KMS-11 (cell line): ENCODE data around the gene DMRTB1.

Experiments used
- H2AFZ ChIP-seq: fragments of 200-600 bp; sonication (generic); 2 replicates; pipeline ENCODE4 v1.6.1; 2016; ENCODE audit warnings: antibody characterized with exemption, mixed run types, low read depth
- H3K27ac ChIP-seq: fragments of 200-600 bp; sonication (generic); 2 replicates; pipeline ENCODE4 v1.6.1; 2016; ENCODE audit warnings: mild to moderate bottlenecking, mixed run types
- H3K27me3 ChIP-seq: fragments of 200-600 bp; sonication (generic); 2 replicates; pipeline ENCODE4 v1.6.1; 2017; ENCODE audit warnings: mild to moderate bottlenecking, low read depth, mixed run types, moderate library complexity; ENCODE audit not compliant: insufficient read depth
- H3K36me3 ChIP-seq: fragments of 200-600 bp; sonication (generic); 2 replicates; pipeline ENCODE4 v1.6.1; 2017; ENCODE audit warnings: mild to moderate bottlenecking, mixed run types; ENCODE audit not compliant: insufficient read depth
- H3K4me1 ChIP-seq: fragments of 200-600 bp; sonication (generic); 2 replicates; pipeline ENCODE4 v1.6.1; 2016; ENCODE audit warnings: mild to moderate bottlenecking, low read depth, mixed run types; ENCODE audit not compliant: poor library complexity, severe bottlenecking
- H3K4me2 ChIP-seq: fragments of 200-600 bp; sonication (generic); 2 replicates; pipeline ENCODE4 v1.7.0; 2016; ENCODE audit warnings: mild to moderate bottlenecking, mixed run types
- H3K4me3 ChIP-seq: fragments of 200-600 bp; sonication (generic); IDR thresholded peaks from 2 replicates; pipeline ENCODE4 v1.6.1; 2017; ENCODE audit warnings: low read depth, low read length, mixed read lengths; ENCODE audit not compliant: insufficient read depth
- H3K79me2 ChIP-seq: fragments of 200-600 bp; sonication (generic); 2 replicates; pipeline ENCODE4 v1.6.1; 2016; ENCODE audit warnings: low read depth, mixed run types; ENCODE audit not compliant: insufficient read depth
- H3K9ac ChIP-seq: fragments of 200-600 bp; sonication (generic); 2 replicates; pipeline ENCODE4 v1.6.1; 2016; ENCODE audit warnings: mild to moderate bottlenecking, mixed run types
- H4K20me1 ChIP-seq: fragments of 200-600 bp; sonication (generic); 2 replicates; pipeline ENCODE4 v1.6.1; 2016; ENCODE audit warnings: mild to moderate bottlenecking, mixed run types; ENCODE audit not compliant: insufficient read depth
- CTCF ChIP-seq: fragments of 200-600 bp; sonication (generic); conservative IDR thresholded peaks from 2 replicates; pipeline ENCODE4 v1.6.1; 2017; ENCODE audit warnings: low read depth, mild to moderate bottlenecking, antibody characterized with exemption, low read length, moderate library complexity, mixed read lengths

DMRTB1 gene

DNA sequence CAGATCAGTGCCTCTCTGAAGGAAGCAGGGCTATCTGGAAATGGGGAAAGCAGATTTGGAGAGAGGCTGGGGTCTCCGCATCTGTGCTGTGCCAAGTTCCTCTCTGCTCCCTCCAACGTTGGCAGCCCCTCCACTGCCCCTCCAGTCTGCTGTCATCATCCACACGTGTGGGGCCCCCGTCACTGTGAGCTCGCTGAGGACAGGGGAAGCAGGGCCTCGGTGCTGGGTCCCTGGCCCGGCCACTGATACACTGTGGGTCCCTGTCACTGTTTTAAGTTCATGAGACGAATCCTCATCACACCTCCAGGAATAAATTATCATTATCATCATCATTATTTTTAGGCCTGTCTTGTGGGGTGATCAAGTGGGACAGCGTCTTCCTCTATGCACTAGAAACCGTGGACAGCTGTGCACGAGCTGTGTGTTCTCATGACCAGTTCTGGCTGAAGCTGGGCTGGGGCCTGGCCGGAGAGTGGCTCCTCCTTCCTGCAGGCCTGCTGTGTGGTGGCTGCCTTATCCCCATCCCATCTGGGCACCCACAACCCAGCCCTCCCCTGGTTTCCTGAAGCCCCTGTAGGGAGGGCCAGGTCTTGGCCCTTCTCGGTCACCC, 52.2 kb downstream of the DMRTB1 start:
- Histone ChIP-seq H3K27me3 (no peaks in the 10 kb centered on the region), H3K27ac (no peak overlapping the region)
- no peak for TF ChIP-seq CTCF

DNA sequence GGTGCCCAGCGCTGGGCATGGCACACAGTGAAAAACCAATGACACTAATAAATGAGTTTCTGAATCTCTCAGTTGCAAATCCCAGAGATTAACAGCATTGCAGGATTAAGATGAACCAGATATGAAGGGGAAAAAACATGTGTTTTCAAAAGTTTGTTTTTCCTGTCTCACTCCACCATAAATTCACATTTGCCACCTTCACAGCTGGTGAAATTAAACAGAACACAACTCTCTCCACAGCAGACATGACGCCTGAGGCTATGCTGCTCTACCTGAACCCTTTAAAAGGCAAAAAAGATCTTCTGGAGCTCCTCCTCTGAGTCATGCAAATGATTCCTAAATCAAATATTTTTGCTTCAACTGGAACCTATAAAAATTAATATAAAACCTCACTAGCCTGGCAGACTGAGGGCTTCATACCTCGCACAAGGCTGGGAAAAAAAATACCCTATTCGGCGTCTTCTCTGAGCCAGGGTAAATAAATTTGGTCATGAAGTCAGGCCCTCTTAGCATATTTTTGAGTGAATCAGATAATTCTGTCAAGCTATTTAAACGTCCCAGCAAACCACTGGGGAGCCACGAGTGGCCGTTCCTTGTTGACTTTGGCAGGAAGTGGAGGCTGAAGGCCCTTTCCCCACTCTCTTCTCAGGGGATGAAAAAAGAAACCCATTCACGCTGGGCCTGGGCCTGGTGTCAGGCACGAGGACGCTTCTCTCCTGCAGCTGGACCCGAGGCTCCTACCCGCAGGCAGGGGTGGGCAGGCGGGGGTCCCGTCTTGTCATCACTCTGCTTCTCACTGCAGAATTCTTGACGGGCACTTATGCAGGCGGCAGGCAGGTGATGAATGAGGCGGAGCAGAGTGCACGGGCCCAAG, 53.0 kb downstream of the DMRTB1 start:
- H3K4me1 ChIP-seq, result no peaks in the 10 kb centered on the region
- H3K36me3 ChIP-seq, result no peaks in the 10 kb centered on the region
- no peak overlapping the region for H2AFZ ChIP-seq
- no peaks in the 10 kb centered on the region for H3K79me2 ChIP-seq
- no peak overlapping the region for H3K27ac ChIP-seq
- TF ChIP-seq CTCF, result no peak
- no peaks in the 10 kb centered on the region for H3K27me3 ChIP-seq
- H3K4me3 ChIP-seq, result no peak overlapping the region
- no peak overlapping the region for H3K4me2 ChIP-seq
- H3K9ac ChIP-seq, result no peak overlapping the region
- H4K20me1 ChIP-seq, result no peaks in the 10 kb centered on the region

More for the DNA sequence above, 52.2 kb downstream of the DMRTB1 start:
- Histone ChIP-seq H3K4me2 (no peak overlapping the region), H4K20me1 (no peaks in the 10 kb centered on the region), H3K36me3 (no peaks in the 10 kb centered on the region), H3K9ac (no peak overlapping the region), H2AFZ (no peak overlapping the region), H3K79me2 (no peaks in the 10 kb centered on the region), H3K4me3 (no peak overlapping the region), H3K4me1 (no peaks in the 10 kb centered on the region)

DNA sequence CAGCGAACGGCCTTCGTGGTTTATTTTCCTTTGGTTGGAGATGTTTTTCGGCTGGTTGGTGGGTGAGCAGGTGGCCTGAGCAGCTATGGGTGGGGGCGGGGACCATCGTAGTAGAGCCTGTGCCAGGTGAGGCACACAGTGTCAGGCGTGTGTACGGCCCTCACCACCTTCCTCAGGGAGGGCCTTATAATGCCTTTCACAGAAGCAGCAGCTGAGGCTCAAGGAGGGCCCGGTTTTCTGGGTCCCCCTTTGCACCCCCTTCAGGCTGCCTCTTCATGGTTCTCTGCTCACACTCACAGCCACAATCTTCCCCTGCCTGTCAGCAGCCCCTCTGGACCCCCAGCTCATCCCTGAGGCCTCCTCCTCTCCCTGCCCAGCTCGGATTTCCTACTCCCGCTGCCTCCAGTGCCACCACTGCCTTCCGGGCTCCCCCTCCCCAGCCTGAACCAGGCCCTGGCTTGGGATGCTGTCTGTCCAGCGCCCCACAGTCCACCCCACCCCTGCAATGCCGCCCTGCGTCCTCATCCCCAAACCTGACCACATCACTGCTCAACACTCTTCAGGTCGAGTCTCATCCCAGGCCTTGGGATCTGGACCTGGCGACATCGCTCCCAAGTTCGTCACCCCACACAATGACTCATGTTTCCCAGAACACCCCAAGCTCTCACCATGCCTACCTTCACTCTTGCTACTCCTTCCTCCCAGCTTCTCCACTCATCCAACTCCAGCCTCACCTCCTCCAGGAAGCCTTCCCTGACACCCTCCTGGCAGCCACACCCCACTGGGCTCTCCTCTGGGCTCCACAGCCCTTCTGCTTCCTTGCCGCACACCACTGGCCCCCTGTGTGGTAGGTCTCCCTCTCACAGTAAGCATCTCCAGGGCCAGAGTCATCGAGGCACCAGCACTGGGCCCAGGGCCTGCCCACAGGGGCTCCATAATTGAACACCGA, 53.9 kb downstream of the DMRTB1 start:
- H3K27ac ChIP-seq, result no peak overlapping the region
- no peaks in the 10 kb centered on the region for H3K36me3 ChIP-seq
- no peaks in the 10 kb centered on the region for H3K27me3 ChIP-seq
- no peak overlapping the region for H3K9ac ChIP-seq
- no peak overlapping the region for H2AFZ ChIP-seq
- no peak for TF ChIP-seq CTCF
- no peak overlapping the region for H3K4me2 ChIP-seq
- H3K4me3 ChIP-seq, result no peak overlapping the region
- H3K79me2 ChIP-seq, result no peaks in the 10 kb centered on the region
- H4K20me1 ChIP-seq, result no peaks in the 10 kb centered on the region
- H3K4me1 ChIP-seq, result no peaks in the 10 kb centered on the region

- no peak overlapping the region for H3K27ac ChIP-seq
- no peaks in the 10 kb centered on the region for H3K27me3 ChIP-seq
- no peaks in the 10 kb centered on the region for H3K36me3 ChIP-seq
- no peak overlapping the region for H2AFZ ChIP-seq
- TF ChIP-seq CTCF, result no peak
- H4K20me1 ChIP-seq, result no peaks in the 10 kb centered on the region
- no peak overlapping the region for H3K9ac ChIP-seq
- H3K4me1 ChIP-seq, result no peaks in the 10 kb centered on the region
- no peaks in the 10 kb centered on the region for H3K79me2 ChIP-seq
- no peak overlapping the region for H3K4me2 ChIP-seq
- H3K4me3 ChIP-seq, result no peak overlapping the region
Measured at GRCh38 chr1:53513846-53514245, 54.6 kb downstream of the DMRTB1 start.
